ENCODE measurements around the gene NRM. TPM values are rescaled to one million over a fixed set of nuclear protein-coding genes. Genes with fewer than 3 reads are reported as not detected.

NRM gene
- total and polyA plus RNA-seq, 2 of the 13 experiments (the other 11 are each of a cell fraction or from before 2014, with no cell fraction given), result 12.5 to 16.0 TPM

DNA sequence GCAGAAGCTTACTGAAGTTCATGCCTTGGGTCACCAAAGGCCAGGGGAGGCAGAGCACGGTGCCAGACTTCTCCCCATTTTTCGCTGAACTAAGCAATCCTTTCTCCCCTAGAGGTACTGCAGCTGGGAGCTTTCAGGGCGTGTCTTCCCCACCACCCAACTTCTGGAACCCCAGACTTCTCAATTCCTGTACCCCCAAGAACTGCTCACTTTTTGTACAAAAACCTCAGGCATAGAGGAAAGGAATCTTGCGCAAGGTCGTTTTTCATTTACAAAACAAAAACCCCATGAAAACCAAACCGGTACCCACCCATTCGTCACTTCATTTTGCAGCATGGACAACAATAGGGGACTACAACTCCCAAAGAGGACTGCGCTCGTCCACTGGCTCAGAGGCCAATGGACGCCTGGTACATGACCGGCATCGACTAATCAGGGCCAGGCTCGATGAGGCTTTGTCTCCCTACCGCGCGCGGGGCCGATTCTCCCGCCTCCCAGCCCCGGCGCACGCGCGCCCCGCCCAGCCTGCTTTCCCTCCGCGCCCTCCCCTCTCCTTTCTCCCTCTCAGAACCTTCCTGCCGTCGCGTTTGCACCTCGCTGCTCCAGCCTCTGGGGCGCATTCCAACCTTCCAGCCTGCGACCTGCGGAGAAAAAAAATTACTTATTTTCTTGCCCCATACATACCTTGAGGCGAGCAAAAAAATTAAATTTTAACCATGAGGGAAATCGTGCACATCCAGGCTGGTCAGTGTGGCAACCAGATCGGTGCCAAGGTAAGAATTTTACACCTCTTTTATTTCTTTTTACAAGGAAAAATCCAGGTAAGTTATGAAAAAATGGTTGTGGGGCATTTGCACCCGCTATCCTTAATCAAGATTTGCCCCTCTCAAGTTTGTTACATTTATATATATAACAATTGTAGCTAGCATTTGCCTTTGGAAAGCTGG is 29.3 kb upstream of the NRM start, which contains the start of gene TUBB (continued):
- TF ChIP-seq, protein P1, sequence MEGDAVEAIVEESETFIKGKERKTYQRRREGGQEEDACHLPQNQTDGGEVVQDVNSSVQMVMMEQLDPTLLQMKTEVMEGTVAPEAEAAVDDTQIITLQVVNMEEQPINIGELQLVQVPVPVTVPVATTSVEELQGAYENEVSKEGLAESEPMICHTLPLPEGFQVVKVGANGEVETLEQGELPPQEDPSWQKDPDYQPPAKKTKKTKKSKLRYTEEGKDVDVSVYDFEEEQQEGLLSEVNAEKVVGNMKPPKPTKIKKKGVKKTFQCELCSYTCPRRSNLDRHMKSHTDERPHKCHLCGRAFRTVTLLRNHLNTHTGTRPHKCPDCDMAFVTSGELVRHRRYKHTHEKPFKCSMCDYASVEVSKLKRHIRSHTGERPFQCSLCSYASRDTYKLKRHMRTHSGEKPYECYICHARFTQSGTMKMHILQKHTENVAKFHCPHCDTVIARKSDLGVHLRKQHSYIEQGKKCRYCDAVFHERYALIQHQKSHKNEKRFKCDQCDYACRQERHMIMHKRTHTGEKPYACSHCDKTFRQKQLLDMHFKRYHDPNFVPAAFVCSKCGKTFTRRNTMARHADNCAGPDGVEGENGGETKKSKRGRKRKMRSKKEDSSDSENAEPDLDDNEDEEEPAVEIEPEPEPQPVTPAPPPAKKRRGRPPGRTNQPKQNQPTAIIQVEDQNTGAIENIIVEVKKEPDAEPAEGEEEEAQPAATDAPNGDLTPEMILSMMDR (CRISPR knock-in tag; IDR thresholded peaks at IDR 0.05), result no peak
- TF ChIP-seq HMGA1 (CRISPR knock-in tag; conservative IDR thresholded peaks at IDR 0.05) (no peak), MXD3 (CRISPR knock-in tag; IDR thresholded peaks at IDR 0.05) (peak; percentile 87), ZNF234 (CRISPR knock-in tag; conservative IDR thresholded peaks at IDR 0.05) (no peak), NR2C2 (CRISPR knock-in tag; IDR thresholded peaks at IDR 0.05; ENCODE audit: borderline replicate concordance) (0 out of 2 replicates have a peak, but pooled peaks have one; percentile 16), TBX3 (IDR thresholded peaks at IDR 0.05; ENCODE audit: borderline replicate concordance) (no peak), MYNN (CRISPR knock-in tag; IDR thresholded peaks at IDR 0.05; ENCODE audit: low read depth) (no peak), HCFC1 (IDR thresholded peaks at IDR 0.05; ENCODE audit: low read depth, low read length) (peak; percentile 88), ZNF619 (CRISPR knock-in tag; IDR thresholded peaks at IDR 0.05) (no peak; the same call in 1 of the 2 replicates), CBX1 (IDR thresholded peaks at IDR 0.05; ENCODE audit: low read depth) (peak; percentile 61), YEATS2 (CRISPR knock-in tag; IDR thresholded peaks at IDR 0.05; ENCODE audit: borderline replicate concordance) (peak; percentile 84), KLF13 (CRISPR knock-in tag; IDR thresholded peaks at IDR 0.05) (no peak), CENPX (CRISPR knock-in tag; IDR thresholded peaks at IDR 0.05) (no peak), ZNF230 (CRISPR knock-in tag; IDR thresholded peaks at IDR 0.05) (no peak), FOXA3 (CRISPR knock-in tag; IDR thresholded peaks at IDR 0.05) (0 out of 2 replicates have a peak, but pooled peaks have one; percentile 10), RBAK (CRISPR knock-in tag; IDR thresholded peaks at IDR 0.05) (no peak), MAFF (IDR thresholded peaks at IDR 0.05; ENCODE audit: low read depth, low read length) (peak; percentile 94), AGO2 (optimal IDR thresholded peaks at IDR 0.05; ENCODE audit: low read depth, low read length) (no peak), LBX2 (CRISPR knock-in tag; IDR thresholded peaks at IDR 0.05; ENCODE audit: borderline replicate concordance) (no peak), ZBTB49 (CRISPR knock-in tag; IDR thresholded peaks at IDR 0.05; ENCODE audit: borderline replicate concordance) (no peak), ZKSCAN8 (CRISPR knock-in tag; IDR thresholded peaks at IDR 0.05; ENCODE audit: borderline replicate concordance) (no peak), ZNF282 (IDR thresholded peaks at IDR 0.05; ENCODE audit: partially characterized antibody) (no peak), SCMH1 (CRISPR knock-in tag; IDR thresholded peaks at IDR 0.05; ENCODE audit: borderline replicate concordance) (no peak), GZF1 (CRISPR knock-in tag; IDR thresholded peaks at IDR 0.05) (peak; percentile 73), SNAI1 (CRISPR knock-in tag; IDR thresholded peaks at IDR 0.05; ENCODE audit: borderline replicate concordance) (no peak)

Data from HepG2 (cell line).